GM04504 (cell line): ENCODE data around the gene P2RY14.

ENCODE experiments used
- DNase-seq: peaks from one replicate; pipeline ENCODE4 v3.0.0-alpha.2; 2012; ENCODE audit warnings: low read depth

Gene P2RY14

GRCh38 chr3:151216641-151217607 is 61.4 kb downstream of the P2RY14 start:
- DNase-seq = no peak

GRCh38 chr3:151214459-151214858 is 63.9 kb downstream of the P2RY14 start:
- DNase-seq = no peak

DNA sequence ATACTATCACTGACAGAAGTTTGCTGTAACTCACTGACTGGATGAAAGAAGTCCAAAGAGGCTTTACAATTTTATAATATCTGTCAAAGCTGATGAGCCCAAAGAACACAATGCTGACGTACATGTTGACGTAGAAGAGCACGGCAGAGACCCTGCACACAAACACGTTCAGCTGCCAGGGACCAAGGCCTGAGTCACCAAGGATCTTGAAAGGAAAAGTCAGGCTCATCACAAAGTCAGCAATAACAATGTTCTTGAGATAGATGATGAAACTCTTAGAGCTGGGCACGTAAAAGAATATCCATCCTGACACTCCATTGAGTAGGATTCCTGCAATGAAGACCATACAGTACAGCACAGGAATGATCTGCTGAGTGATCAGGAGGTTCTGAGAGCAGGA is 64.5 kb downstream of the P2RY14 start:
- no peak for DNase-seq

- DNase-seq = no peak
Measured at GRCh38 chr3:151213151-151213550, 65.2 kb downstream of the P2RY14 start.

DNA sequence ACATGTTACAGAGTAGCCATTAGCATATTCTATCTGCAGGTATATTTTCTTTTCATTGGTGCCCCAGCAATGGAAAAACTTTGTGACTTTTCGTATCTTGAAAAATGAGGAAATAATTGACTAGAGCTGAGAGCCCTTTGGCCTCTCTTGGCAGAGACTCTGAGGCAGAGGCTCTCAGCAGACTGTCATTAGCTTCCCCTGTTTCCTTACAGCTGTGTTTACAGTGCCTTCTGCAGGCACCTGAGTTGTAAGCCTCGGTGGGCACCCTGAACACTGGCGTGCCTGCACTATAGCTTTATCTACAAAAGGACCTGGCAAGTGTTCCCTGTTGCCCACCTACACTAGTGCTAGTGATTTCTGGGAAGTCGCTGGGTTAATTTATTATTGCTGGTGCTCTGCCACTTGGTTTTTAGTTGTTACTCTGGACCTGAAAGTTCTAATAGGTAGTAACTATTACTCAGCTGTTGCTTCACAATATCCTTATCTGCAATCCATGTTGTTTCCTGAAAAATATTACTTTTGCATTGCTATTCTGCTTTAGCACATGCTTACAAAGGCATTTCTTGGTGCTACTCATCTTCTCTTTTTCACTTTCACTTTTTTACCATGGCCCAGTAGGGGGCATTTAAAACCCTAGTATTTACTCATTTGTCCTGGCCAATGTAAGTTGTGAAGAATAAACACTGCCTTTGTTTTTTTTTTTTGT is 67.5 kb downstream of the P2RY14 start:
- DNase-seq = no peak

- no peak for DNase-seq
Measured at GRCh38 chr3:151209654-151210053, 68.7 kb downstream of the P2RY14 start.

DNA sequence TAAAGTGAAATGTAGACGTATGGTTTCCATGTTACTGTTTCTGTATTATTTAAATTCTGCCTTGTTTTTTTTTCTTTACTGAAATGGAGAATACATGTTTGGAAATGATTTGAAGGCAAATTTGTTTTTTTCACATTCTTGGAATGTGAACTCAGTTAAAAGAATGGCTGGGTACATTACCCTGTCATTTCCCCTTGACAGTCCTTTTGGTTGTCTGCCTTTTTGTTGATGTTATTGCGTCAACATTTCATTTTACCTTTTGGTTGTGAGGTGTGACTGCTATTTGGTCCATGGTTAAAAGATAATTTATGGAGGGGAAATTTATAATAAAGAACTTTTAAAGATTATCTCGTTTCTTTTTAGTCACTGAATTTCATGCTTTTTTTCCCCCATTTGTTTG is 72.1 kb downstream of the P2RY14 start:
- no peak for DNase-seq

DNA sequence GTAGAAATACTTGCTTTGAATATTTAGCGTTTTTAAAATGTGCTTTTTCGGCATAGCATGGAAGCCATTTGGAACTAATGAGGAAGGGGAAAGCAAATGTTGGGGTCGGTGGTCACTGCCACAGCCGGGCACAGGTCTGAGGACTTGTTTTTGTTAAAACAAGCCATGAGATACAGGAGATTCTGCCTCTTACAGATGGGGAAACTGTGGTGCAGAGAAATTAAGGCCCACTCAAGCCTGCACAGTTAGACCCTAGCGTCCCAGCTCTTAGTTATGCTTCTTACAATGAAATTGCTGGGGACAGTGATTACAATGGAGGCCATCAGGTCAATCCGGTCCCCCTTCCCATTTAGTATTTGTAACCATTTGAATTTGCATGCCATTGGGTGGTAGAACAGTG is 72.9 kb downstream of the P2RY14 start:
- no peak for DNase-seq

DNA sequence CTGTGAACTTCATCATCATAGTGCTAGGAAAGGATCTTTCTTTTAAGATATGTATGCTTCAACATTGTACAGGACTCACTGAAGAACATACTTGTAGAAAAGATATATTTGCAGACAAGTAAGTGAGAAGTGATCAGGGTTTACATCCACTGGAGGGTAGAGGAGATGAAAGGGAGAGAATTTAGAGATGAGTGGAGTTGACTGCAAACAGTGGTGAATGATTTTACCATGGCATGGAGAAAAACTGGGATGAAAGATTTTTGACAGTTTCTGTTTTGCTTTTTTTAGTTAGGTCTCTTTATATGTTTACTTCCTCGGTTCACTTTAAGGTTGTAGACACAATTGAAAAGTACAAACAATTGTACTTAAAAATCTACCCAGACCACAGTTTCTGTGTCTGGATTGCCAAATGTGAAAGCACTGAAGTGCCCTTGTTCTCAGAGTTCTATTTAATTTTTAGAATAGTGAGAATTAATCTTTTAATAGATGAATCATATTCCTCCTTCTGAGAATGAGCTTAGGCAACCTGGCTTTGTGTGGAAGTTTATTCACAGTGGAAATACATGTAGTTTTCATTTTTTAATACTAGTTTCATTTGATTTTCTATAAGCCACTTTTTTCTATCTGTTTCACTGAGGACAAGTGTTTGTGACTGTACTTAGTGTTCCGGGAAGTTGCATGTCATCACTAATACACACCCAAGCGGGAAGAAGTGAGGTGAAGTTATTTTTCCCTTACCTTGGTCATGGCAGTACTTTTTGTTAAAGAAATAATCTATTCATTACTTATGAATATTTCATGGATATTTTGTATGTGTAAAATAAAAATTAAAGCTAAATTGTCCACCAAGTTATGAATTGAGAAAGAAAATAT is 73.6 kb downstream of the P2RY14 start:
- DNase-seq = no peak

DNA sequence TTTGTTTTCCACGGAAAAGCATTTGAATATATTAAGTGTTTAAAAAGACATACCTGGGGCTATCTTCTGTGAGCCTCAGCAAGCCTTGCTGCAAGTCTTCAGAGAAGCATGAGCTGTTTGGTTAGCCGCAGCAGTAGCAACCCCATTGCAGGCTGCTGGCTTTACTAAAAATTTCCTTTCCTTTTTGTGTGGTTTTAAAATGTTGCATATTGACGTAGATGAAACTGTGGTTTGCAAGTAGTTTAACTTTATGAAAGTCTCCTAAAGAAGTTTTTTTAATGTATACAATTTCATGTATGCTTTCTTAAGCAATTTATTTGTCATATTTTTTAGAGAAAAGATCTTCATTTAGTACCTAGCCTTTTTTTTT is 75.3 kb downstream of the P2RY14 start, which contains the start of gene GPR171:
Gene GPR171 (minus strand): TSS at position 166 of the 370 bp plus-strand sequence. CDS start 3,830 bp downstream, outside the sequence.
- no peak for DNase-seq

GRCh38 chr3:151201051-151201730 is 77.2 kb downstream of the P2RY14 start:
- no peak for DNase-seq

DNA sequence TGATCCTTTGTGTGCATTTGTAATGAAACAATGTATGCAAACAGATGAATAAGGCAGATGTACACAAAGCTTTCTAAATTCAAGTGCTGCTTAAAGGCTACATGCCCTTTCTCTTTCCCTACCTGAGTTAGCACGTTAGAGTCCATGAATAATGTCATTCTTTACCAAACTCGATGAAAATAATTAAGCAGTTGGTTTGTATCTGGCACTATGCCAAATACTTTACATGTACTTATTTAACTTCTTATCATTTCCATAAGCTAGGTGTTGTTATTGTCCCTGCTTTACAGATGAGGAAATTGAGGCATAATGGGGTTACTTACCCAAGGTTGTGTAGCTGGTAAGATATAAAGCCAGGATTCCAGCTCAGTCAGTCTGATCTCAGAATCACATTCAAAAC is 77.8 kb downstream of the P2RY14 start:
- DNase-seq = no peak

GRCh38 chr3:151199554-151200438 is 78.5 kb downstream of the P2RY14 start:
- DNase-seq = no peak

GRCh38 chr3:151198849-151199248 is 79.5 kb downstream of the P2RY14 start:
- DNase-seq = no peak

DNA sequence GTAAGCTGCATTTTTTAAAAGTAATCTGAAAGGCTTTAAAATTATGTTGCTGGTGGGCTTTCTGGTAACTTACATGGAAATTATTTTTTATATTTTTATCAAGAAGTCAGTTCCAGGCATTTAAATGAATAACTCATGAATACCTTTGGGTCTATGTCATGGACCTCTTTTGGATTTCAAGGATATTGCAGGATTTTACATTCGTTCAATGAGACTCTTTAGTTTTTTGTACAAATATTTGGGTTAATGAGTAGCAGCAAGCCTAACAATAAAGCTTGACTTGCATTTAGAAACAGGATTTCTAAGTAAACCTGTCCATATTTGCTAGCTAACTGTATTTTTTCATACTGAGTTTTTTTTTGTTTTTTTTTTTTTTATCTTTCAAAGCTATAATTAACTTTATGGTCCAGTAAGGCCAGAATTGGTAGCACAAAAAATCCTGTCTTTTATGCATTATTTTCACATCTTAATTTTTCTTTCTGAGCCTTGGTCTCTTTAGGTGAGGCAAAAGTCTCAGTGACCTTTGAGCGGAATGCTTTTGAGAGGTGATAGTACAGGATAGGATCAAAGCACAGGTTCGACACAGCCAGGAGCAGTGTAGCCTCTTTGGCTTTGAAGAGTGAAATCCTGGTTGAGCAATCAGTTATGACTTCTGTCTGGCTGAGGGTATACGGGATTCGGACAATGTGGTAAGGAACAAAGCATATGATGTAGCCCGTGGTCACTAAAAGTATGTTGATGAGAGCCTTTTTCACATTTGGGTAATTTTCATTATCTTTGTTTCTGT is 80.2 kb downstream of the P2RY14 start:
- no peak for DNase-seq

- no peak for DNase-seq
Measured at GRCh38 chr3:151197228-151197627, 81.1 kb downstream of the P2RY14 start.

DNA sequence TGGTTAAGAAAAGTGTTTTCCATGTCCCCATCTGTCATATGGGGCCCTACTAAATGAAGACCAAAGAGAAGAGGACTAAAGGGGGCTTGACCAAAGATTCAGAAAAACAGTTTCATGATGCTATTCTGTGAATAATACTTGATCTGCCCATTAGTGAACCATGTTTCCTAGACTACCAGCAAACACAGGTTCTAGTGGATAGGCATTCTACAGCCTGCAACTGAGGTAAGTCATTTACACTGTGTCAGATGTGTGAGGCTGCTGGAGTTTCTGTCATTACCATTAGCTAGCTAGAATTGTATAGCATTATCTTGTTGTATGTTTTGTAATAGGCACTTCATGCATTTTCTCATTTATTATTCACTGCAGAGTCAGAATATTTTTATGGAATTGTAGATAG is 81.9 kb downstream of the P2RY14 start:
- no peak for DNase-seq

DNA sequence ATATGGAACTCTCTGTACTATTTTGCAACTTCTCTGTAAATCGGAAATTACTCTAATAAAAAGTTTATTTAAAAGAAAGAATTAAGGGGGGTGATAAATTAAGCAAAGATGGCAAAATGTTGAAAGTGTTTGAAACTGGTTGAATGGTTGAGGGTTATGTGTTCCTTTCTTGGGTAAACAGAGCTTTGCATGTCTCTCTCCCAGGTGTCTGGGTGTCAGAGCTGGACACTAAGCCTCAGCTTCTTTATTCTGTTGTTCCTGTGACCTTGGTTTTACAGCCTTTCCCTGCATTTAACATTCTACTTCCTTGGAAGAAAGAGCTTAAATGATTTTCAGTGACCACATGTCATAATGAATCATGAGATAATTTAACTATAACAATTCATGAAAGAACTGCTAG is 82.5 kb downstream of the P2RY14 start:
- DNase-seq = no peak

DNA sequence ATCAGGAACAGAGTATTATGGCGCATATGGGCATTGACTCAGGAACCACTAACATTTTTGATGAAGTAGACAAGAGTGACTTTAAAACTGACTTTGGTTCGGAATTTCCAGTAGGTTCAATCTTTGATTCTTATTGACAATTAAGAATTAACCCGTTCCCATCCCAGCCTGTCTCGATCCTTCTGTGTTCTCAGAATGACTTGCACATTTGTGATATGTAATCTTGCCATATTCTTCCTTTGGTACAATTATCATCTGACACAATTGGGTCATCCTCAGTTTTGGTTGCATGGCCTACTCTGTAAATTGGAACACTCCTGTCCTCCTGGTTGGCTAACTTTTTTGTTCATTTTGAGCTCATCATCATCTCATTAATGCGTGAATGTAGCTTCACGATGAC is 85.8 kb downstream of the P2RY14 start:
- DNase-seq = no peak

- no peak for DNase-seq
Measured at GRCh38 chr3:151191095-151191494, 87.2 kb downstream of the P2RY14 start.
